NCI-H128 (cell line): Measurements from ENCODE around the gene ITPR3.

Experiments
- DNase-seq: peaks from one replicate; lab custom pipeline; 2025; ENCODE audit not compliant: unreplicated experiment; lab: John Stamatoyannopoulos, UW

ITPR3 gene

GRCh38 chr6:33712914-33713313, 91.8 kb downstream of the ITPR3 start:
- no peak for DNase-seq

- no peak for DNase-seq
Measured at GRCh38 chr6:33713786-33714185, 92.7 kb downstream of the ITPR3 start.

- no peak for DNase-seq
Measured at GRCh38 chr6:33714385-33715040, 93.4 kb downstream of the ITPR3 start.

- no peak for DNase-seq
Measured at GRCh38 chr6:33716379-33716778, 95.3 kb downstream of the ITPR3 start.

DNA sequence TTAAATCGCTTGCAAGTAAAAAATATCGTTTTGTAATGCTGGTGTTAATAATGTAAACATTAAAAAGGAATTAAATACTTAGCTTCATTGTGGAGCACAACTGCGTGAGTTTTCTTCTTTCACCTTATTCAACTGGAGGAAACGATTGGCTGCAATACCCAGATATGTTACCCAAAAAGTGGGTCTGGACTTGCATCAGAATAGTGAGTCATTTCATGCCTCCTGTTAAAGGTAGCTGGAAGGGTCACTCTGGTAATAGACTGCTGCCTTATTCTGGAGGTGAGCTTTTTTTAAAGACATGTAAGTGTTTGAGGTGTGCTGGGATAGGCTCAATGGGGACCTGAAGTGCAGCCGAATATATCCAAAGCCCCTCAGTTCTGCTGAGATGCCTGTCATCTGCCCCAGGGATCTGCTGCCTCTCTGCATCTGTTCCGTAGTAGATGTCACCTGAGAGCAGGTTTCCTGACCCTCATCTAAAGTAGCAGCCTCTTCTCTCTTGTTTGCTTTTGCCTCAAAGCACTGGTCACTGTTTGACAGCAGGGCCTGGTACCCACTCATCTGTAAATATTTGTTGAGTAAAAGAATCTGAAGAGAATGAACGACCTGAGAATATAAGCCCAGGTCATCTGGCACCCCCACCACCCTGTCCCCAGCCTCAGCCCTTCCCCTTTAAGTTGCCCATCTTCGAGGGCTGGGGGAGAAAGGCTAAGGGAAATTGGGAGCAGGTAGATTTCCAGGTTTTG, 95.9 kb downstream of the ITPR3 start:
- no peak for DNase-seq

DNA sequence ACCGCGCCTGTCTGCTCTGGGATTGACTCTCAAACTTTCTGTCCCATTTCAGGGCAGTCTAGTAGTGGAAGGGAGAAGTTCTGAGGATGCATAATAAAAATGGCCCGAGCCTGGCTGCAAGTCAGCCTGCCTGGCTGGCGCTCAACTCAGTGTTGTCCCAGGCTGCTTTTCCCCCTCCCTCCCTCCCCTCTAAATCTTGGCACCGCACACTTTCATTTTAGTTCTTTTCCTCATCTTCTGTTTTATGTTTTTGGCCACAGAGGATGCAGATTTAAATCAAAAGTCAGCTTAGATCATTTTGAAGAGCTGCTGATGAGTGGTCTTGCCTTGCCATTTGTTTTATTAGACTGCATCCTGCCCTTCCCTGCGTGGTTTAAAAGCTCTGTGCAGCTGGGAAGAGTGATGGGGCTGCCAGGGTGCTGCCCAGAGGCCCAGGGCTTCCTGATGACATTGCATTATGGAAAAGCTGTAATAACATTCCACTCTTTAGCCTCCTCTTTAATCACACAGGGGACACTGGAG, 96.9 kb downstream of the ITPR3 start:
- DNase-seq: no peak

GRCh38 chr6:33718713-33719112, 97.6 kb downstream of the ITPR3 start:
- no peak for DNase-seq

GRCh38 chr6:33719326-33719987, 98.3 kb downstream of the ITPR3 start:
- DNase-seq: no peak

- no peak for DNase-seq
Measured at GRCh38 chr6:33720998-33721397, 99.9 kb downstream of the ITPR3 start.

DNA sequence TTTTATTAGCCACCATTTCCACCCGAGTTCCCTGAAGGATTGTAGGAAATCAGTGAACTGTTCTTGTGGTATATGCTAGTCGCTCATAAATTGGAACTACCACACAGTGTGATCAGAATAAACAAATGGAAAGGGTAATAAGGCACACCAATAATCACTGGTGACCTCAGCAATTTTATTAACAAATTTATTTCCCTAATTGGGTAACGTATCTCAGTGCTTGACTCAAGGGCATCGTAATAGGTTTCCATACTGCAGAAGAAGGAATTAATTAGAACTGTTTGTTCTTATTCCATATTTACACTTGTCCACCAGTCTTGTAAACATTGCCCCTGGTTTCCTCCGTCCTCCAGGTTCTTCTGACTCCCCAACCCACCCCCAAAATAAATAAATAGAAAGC, 100.4 kb downstream of the ITPR3 start:
- DNase-seq: no peak

DNA sequence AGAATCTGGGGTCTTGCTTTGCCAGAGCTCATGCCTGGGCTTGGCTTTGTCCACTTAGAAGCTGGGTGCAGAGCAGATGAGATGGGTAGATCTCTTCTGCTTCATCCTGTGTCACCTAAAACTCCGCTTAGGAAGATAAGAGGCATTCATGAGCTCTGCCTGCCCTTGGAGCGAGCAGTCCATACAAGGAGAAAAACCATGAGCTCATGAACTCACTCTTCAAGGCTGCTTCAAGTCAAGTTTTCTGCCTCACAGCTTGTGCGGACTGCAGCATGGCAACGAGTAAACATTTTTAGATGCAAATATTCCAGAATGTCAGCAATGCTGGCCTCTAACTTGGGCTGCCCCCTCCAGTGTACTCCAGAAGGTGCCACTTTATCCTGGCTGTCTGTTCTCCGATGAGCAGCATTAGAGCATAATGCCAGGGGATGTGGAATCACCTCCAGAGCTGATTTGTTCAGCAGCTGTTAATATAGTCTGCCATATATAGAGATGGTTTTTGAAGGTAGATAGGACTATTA, 101.0 kb downstream of the ITPR3 start:
- no peak for DNase-seq

DNA sequence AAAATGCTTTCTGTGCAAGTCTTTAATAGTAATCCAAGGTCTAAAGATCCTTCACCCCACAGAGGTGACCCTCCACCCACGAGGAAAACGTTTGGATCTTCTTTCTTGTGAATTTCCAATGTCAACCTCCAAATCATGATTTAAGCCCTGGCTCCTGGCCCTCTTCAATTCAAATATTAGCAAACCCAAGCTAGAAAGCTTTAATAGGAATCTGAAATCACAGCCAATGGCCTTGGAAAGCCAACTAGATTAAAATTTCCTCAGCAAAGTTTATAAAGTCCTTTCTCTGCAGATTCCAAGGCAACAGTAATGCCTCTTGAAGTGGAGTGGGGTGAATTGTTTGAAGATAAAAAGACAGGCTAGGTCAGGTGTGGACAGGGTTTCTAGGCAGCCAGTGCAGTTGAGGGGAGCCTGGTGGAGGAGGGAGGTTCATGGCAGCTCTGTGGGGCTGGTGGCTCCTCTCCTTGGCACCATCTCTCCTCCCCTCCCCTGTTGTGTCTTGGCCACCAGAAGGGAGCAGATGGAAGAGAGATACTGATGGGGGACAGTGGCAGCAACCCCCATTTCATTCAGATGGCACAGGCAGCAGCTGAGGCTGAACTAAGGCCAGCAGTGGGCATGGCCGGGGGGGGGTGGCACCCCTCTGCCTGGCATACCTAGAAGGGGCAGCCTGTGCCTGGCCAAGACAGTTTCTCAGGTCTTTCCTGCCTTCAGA, 102.4 kb downstream of the ITPR3 start:
- DNase-seq: no peak

DNA sequence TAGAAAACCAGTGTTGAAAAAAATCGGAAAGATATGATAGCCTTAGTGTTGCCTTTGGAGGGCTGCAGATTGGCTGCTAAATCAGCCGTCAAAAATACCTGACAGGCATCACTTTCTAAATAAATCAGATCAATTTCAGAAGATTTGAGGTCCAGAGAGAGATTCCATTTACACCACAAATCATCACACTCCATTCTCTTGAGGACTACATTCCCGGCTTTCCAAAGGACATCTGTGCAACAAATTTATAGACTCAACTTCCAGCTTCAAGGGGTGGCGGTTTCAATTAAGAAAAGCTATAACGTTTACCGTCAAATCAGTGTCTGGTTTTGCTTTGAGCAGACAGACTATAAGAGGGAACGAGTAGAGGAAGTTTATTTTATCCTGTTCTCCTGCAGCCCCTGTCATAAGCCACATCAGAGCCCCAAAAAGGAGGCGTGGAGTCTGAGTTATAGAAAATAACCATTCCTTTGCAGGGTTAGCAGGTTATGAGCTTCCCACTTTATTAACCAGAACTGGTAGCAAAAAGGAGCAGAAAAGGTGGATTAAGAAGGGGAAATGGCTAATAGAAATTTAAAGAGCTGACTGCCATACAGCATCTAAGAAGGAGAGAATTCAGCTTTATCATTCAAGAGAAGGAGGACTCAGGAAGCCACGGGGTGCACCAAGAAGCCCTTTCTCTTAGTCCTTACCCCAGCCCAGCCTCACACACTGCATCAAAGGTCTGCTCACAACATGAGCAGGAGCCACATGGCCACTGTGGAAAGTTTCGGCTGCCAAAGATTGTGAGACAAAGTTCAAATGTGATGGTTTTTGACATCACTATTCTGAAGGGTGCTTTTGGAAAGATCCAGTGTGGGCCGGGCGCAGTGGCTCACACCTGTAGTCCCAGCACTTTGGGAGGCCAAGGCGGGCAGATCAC, 103.2 kb downstream of the ITPR3 start:
- no peak for DNase-seq

GRCh38 chr6:33725222-33725621, 104.1 kb downstream of the ITPR3 start:
- DNase-seq: no peak

DNA sequence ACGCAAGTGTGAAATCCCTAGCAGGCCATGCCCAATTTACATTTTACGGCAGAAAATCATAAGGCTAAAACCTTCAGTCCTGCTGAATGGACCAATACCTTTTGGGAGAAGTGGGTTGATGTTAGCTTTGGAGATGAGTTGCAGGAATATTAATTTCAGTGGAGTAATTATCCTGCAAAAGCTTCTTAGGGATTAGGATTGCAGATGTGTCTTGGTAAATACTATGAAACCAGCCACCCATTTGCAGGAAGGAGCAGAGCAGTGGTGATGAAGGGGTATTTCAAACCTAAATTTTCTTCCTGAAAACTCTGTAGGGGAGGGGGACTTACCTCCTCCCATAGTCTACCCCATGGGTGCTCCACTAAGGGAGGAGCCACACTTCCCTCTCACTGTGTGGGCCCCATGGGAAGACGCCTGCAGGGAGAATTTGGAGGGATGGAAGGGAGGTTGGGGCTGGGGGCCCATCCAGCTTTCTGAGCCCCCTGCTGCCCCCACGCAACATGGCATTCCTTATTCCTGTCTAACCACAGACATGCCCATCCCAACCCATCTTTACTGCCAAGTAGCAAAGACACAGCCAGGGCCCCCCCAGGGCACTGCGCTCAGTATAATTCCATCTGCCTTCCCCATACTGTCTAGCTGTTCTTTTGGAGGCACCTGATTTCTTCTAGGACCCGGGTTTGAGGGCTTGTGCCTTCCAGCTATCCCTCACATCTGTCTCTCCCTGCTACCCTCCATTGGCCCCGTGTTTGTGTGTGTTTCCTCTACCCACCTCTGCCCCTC, 105.0 kb downstream of the ITPR3 start:
- DNase-seq: no peak

DNA sequence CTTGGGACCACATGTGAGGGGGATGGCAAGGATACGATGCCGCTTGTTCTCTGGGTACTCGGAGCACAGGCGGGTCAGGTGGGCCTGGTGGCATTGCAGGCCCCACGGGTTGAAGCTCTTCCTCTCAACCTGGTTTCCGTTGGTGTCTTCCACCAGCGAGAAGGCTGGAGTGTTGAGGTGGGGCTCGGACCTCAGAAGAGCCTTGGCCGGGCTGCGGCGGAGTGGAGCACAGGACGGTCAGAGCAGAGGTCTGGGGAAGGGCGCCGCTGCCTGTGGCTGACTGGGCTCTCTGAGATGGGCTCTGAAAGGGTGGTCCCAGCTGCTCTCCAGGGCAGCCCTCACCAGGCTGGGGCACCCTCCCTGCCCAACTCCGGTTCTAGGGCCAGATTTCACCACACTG, 105.6 kb downstream of the ITPR3 start:
- no peak for DNase-seq

DNA sequence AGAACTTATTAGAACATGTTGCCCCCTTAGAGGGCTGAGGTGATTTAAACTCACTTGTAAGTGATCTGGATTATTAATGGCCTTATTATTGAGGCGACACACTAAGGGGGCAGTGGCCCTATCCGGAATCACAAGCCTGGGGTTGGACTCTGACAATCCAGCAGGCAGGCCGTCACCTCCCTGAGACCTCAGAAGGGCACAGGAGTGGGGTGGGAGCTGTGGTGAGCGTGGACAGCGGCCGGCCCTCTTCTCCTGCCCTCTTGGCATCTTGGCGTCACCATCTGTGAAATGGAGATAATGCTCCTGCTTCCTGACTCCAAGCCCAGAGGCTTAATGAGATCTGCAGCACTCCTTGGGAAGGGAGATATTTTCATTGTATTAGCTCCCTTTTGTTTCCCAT, 106.0 kb downstream of the ITPR3 start:
- DNase-seq: no peak

DNA sequence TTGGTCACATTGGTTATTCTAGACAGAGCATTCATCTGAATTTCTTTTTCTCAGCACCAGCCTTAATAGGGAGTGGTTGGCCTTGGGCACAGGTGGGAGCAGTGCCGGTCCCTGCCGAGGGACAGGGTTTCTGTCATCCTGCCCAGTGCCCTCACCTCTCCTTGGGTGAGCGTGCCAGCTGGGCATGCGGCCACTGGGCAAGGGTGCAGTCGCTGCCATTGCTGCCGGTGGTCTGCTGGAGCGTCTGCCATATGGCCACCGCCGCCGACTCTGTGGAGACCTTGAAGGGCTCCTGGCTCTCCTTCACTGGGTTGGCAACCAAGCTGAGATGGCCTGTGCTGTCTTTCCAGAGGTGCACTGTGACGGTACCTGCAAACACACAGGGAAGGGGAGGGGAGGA, 106.8 kb downstream of the ITPR3 start:
- DNase-seq: no peak

- DNase-seq: no peak
Measured at GRCh38 chr6:33728438-33728837, 107.3 kb downstream of the ITPR3 start.
